Smooth muscle cell (in vitro differentiated cells): ENCODE measurements around the gene PTPN3. TPM values are rescaled to one million over a fixed set of nuclear protein-coding genes. Genes with fewer than 3 reads are reported as not detected.
"Not testable (repeated sequence)": the region's sequence is repeated elsewhere in the genome, so short reads cannot be mapped to it uniquely, and the experiment has no call there.

Experiments
- DNase-seq: peaks from one replicate; lab custom pipeline; 2025; ENCODE audit not compliant: unreplicated experiment; lab: John Stamatoyannopoulos, UW
- H2AFZ ChIP-seq: fragments of 200-600 bp; sonication (generic); 2 replicates; pipeline ENCODE4 v1.6.0; 2016; ENCODE audit warnings: antibody characterized with exemption, low read depth, mild to moderate bottlenecking
- H3F3A ChIP-seq: fragments of 200-600 bp; sonication (generic); 2 replicates; pipeline ENCODE4 v1.6.0; 2017; ENCODE audit warnings: antibody characterized with exemption, low read depth
- H3K27ac ChIP-seq: fragments of 200-600 bp; sonication (generic); 2 replicates; pipeline ENCODE4 v1.5.1; 2016; ENCODE audit warnings: low read depth, mild to moderate bottlenecking
- H3K27me3 ChIP-seq: fragments of 200-600 bp; sonication (generic); 2 replicates; pipeline ENCODE4 v1.6.1; 2016; ENCODE audit warnings: low read depth, mild to moderate bottlenecking
- H3K36me3 ChIP-seq: fragments of 200-600 bp; sonication (generic); 2 replicates; pipeline ENCODE4 v1.5.1; 2016; ENCODE audit warnings: low read depth
- H3K4me1 ChIP-seq: fragments of 200-600 bp; sonication (generic); 2 replicates; pipeline ENCODE4 v1.5.1; 2016; ENCODE audit warnings: low read depth
- H3K4me2 ChIP-seq: fragments of 200-600 bp; sonication (generic); 2 replicates; pipeline ENCODE4 v1.6.0; 2016; ENCODE audit warnings: mild to moderate bottlenecking
- H3K4me3 ChIP-seq: fragments of 200-600 bp; sonication (generic); 2 replicates; pipeline ENCODE4 v1.5.1; 2016; ENCODE audit warnings: mild to moderate bottlenecking
- H3K79me2 ChIP-seq: fragments of 200-600 bp; sonication (generic); 2 replicates; pipeline ENCODE4 v1.6.0; 2016; ENCODE audit warnings: low read depth, mild to moderate bottlenecking
- H3K9ac ChIP-seq: fragments of 200-600 bp; sonication (generic); 2 replicates; pipeline ENCODE4 v1.6.0; 2016; ENCODE audit warnings: low read depth
- H3K9me3 ChIP-seq: fragments of 200-600 bp; sonication (generic); replicated peaks from 2 replicates; pipeline ENCODE4 v1.5.1; 2016; ENCODE audit warnings: low read depth
- H4K20me1 ChIP-seq: fragments of 200-600 bp; sonication (generic); 2 replicates; pipeline ENCODE4 v1.6.0; 2016; ENCODE audit warnings: low read depth
- CTCF ChIP-seq: fragments of 200-600 bp; sonication (generic); IDR thresholded peaks from 2 replicates; pipeline ENCODE4 v1.5.1; 2017; ENCODE audit warnings: borderline replicate concordance, mild to moderate bottlenecking, antibody characterized with exemption; ENCODE audit not compliant: insufficient read depth, poor library complexity, severe bottlenecking
- WGBS: methylation state at CpG from one replicate; pipeline ENCODE4 v1.1.7; 2016; ENCODE audit warnings: low lambda C conversion rate; 5-methylcytosine and 5-hydroxymethylcytosine counted together
- polyA plus RNA-seq: library from polyadenylated mRNA; unstranded; fragments of >200 nt; fragmentation: Nextera tagmentation; extraction: Ambion mirVana; gene quantifications from 2 replicates; pipeline ENCODE4 v1.2.1, GENCODE V29; 2016
- total RNA-seq: library from RNA; depleted of rRNA; stranded (reverse); fragments of >200 nt; gene quantifications from 2 replicates; pipeline ENCODE4 v1.2.3, GENCODE V29; 2014

The PTPN3 gene
- 4.7 and 5.5 TPM in 2 replicates for total RNA-seq
- 2.2 and 5.3 TPM in 2 replicates for polyA plus RNA-seq

- no peaks in the 10 kb centered on the region for H3K79me2 ChIP-seq
- H3F3A ChIP-seq = peaks cover 5% of the 10 kb centered on the region
- H3K4me2 ChIP-seq = peak within 1 kb of the TSS; percentile 91
- no peaks in the 10 kb centered on the region for H3K36me3 ChIP-seq
- H3K27me3 ChIP-seq = peaks cover 83% of the 10 kb centered on the region
- peak within 1 kb of the TSS; percentile 63 for H2AFZ ChIP-seq
- H3K27ac ChIP-seq = no peak within 1 kb of the TSS
- H3K4me3 ChIP-seq = peak within 1 kb of the TSS; percentile 61
- no peak within 1 kb of the TSS for H3K9ac ChIP-seq
- peaks cover 19% of the 10 kb centered on the region for H4K20me1 ChIP-seq
- DNase-seq = no peak
- WGBS = 8% methylated on average over 70 of the region's 78 CpGs
- H3K9me3 ChIP-seq = no peaks in the 10 kb centered on the region
- H3K4me1 ChIP-seq = peaks cover 7% of the 10 kb centered on the region
- TF ChIP-seq CTCF = no peak
Measured at GRCh38 chr9:109498195-109499092, at the start of gene PTPN3. PTPN3 (minus strand) TSS chr9:109498307; CDS start chr9:109463434, 34,873 bp downstream.

- not testable (repeated sequence) for H3K4me2 ChIP-seq, H3K4me3 ChIP-seq, H3F3A ChIP-seq, H3K9ac ChIP-seq, H3K27ac ChIP-seq, H4K20me1 ChIP-seq, H3K27me3 ChIP-seq, H3K4me1 ChIP-seq, H3K36me3 ChIP-seq, H2AFZ ChIP-seq, H3K79me2 ChIP-seq, DNase-seq
- H3K9me3 ChIP-seq = peaks cover 10% of the 10 kb centered on the region
- 90% methylated on average over 1 of the region's 1 CpG for WGBS
Measured at GRCh38 chr9:109544954-109545353, 46.8 kb upstream of the PTPN3 start.

GRCh38 chr9:109542922-109543321 lies 44.8 kb upstream of the PTPN3 start:
- no peaks in the 10 kb centered on the region for H3F3A ChIP-seq
- H3K27ac ChIP-seq = no peak overlapping the region
- no peaks in the 10 kb centered on the region for H3K4me1 ChIP-seq
- no peak overlapping the region for H3K9ac ChIP-seq
- WGBS = 66% methylated on average over 4 of the region's 4 CpGs
- no peaks in the 10 kb centered on the region for H3K36me3 ChIP-seq
- no peak for TF ChIP-seq CTCF
- H3K4me2 ChIP-seq = no peak overlapping the region
- H3K27me3 ChIP-seq = peaks cover 5% of the 10 kb centered on the region
- peaks cover 5% of the 10 kb centered on the region for H3K9me3 ChIP-seq
- H4K20me1 ChIP-seq = no peaks in the 10 kb centered on the region
- DNase-seq = no peak
- no peaks in the 10 kb centered on the region for H3K79me2 ChIP-seq
- H2AFZ ChIP-seq = no peak overlapping the region
- H3K4me3 ChIP-seq = no peak overlapping the region

GRCh38 chr9:109538346-109538745 lies 40.2 kb upstream of the PTPN3 start:
- H3K36me3 ChIP-seq = no peaks in the 10 kb centered on the region
- H3K4me3 ChIP-seq = no peak overlapping the region
- TF ChIP-seq CTCF = no peak
- H3K4me2 ChIP-seq = no peak overlapping the region
- H3K9ac ChIP-seq = no peak overlapping the region
- H2AFZ ChIP-seq = no peak overlapping the region
- H3K27me3 ChIP-seq = peaks cover 21% of the 10 kb centered on the region
- 75% methylated on average over 5 of the region's 5 CpGs for WGBS
- H3K9me3 ChIP-seq = no peaks in the 10 kb centered on the region
- H3K27ac ChIP-seq = peak overlapping the region; percentile 64
- H4K20me1 ChIP-seq = no peaks in the 10 kb centered on the region
- H3F3A ChIP-seq = no peaks in the 10 kb centered on the region
- no peaks in the 10 kb centered on the region for H3K4me1 ChIP-seq
- DNase-seq = no peak
- H3K79me2 ChIP-seq = no peaks in the 10 kb centered on the region
